Activated CD4-positive, alpha-beta T cell treated with anti-CD3 and anti-CD28 coated beads, Interleukin-2, amount 10 ng/mL, durations not matched to agents 7 days and 5 days (primary cell): ENCODE results near the gene CFAP107. TPM values are rescaled to one million over a fixed set of nuclear protein-coding genes. Genes with fewer than 3 reads are reported as not detected.
"Not testable (repeated sequence)": the region's sequence is repeated elsewhere in the genome, so short reads cannot be mapped to it uniquely, and the experiment has no call there.

Experiments used
- CTCF ChIA-PET: fragments of 350-600 bp; sonication (Branson Sonifier 250); formaldehyde crosslinking; loops from one replicate; lab custom pipeline; 2021; ENCODE audit warnings: antibody characterized with exemption; lab: Charles Lee
- POLR2A ChIA-PET: fragments of 350-600 bp; sonication (Branson Sonifier 250); formaldehyde crosslinking; loops from one replicate; lab custom pipeline; 2021; ENCODE audit warnings: antibody characterized with exemption; lab: Charles Lee
- DNase-seq: peaks from one replicate; pipeline ENCODE4 v3.0.0-alpha.2; 2020
- H3K27ac Mint-ChIP-seq: one replicate; pipeline ENCODE4 v1.8.0; 2021; ENCODE audit warnings: mild to moderate bottlenecking, moderate library complexity, mixed read lengths
- H3K27me3 Mint-ChIP-seq: one replicate; pipeline ENCODE4 v1.8.0; 2021; ENCODE audit warnings: mixed read lengths
- H3K36me3 Mint-ChIP-seq: one replicate; pipeline ENCODE4 v1.8.0; 2021; ENCODE audit warnings: low read depth, mixed read lengths
- H3K4me1 Mint-ChIP-seq: one replicate; pipeline ENCODE4 v1.8.0; 2021; ENCODE audit warnings: mixed read lengths
- H3K4me3 Mint-ChIP-seq: one replicate; pipeline ENCODE4 v1.8.0; 2021; ENCODE audit warnings: mild to moderate bottlenecking, moderate library complexity, mixed read lengths
- H3K9me3 Mint-ChIP-seq: one replicate; pipeline ENCODE4 v1.8.0; 2021; ENCODE audit warnings: mixed read lengths
- total RNA-seq, 2 experiments: library from RNA; stranded (reverse); gene quantifications; one replicate each; pipeline ENCODE4 v1.2.3, GENCODE V29; 2021

The CFAP107 gene
- total RNA-seq, 2 experiments from 2014 or later: not detected

DNA sequence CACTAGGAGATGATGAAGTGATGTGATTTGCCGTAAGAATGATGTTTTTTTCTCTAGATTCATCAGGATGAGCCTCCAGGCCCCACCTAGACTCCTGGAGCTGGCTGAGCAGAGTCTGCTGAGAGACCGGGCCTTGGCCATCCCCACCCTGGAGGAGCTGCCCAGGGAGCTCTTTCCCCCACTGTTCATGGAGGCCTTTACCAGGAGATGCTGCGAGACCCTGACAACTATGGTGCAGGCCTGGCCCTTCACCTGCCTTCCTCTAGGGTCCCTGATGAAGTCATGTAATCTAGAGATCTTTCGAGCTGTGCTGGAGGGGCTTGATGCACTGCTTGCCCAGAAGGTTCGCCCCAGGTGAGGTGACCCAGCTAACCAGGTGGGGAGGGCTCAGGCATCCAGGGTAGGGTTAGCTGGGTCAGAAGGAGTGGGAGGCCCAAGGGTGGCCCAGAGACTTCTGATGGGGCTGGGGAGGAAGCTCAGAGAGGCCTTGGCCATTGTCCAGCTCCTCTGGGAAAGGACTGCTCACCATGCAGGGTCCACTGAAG is 28.9 kb downstream of the CFAP107 start:
- ChIA-PET CTCF (interaction anchor here (1.3 kb wide), 1 partner anchor 12 kb away, joined by 3 read pairs; no protein-coding TSS in a partner anchor), POLR2A (no interaction called here)
- H3K27me3 Mint-ChIP-seq: peaks cover 3% of the 10 kb centered on the region

DNA sequence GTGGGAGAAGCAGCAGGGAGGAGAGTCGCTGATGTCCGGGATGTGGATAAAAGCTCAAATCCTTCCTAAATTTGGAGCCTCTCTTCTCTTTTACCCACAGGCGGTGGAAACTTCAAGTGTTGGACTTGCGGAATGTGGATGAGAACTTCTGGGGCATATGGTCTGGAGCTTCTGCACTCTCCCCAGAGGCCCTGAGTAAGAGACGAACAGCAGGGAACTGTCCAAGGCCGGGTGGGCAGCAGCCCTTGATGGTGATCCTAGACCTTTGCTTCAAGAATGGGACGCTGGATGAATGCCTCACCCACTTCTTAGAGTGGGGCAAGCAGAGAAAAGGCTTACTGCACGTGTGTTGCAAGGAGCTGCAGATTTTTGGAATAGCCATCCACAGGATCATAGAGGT is 29.4 kb downstream of the CFAP107 start:
- CTCF ChIA-PET: interaction anchor here (1.3 kb wide), 1 partner anchor 12 kb away, joined by 3 read pairs; no protein-coding TSS in a partner anchor
- no peaks in the 10 kb centered on the region for H3K9me3 Mint-ChIP-seq

More for the DNA sequence above, 28.9 kb downstream of the CFAP107 start:
- Mint-ChIP-seq H3K9me3 (no peaks in the 10 kb centered on the region), H3K27ac (no peak overlapping the region), H3K4me3 (no peak overlapping the region), H3K4me1 (no peaks in the 10 kb centered on the region), H3K36me3 (no peaks in the 10 kb centered on the region)
- DNase-seq: no peak

DNA sequence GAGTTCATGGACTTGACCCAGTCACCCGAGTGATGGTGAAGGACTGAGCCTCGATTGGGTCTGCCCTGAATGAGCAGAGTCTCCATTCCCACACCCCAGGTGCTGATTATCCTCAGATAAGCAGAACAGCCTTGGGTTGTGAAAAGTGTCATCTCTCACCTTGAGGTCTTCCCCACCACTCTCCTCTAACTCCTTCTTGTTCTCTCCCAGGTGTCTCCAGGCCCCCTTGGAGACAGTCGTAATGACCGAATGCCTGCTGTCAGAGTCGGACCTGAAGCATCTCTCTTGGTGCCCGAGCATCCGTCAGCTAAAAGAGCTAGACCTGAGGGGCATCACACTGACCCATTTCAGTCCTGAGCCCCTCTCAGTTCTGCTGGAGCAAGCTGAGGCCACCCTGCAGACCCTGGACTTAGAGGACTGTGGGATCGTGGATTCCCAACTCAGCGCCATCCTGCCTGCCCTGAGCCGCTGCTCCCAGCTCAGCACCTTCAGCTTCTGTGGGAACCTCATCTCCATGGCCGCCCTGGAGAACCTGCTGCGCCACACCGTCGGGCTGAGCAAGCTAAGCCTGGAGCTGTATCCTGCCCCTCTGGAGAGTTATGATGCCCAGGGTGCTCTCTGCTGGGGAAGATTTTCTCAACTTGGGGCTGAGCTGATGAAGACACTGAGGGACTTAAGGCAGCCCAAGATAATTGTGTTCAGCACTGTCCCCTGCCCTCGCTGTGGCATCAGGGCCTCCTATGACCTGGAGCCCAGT is 31.0 kb downstream of the CFAP107 start:
- POLR2A ChIA-PET: no interaction called here
- no peak overlapping the region for H3K27ac Mint-ChIP-seq

More for the DNA sequence above, 29.4 kb downstream of the CFAP107 start:
- no peak for DNase-seq
- Mint-ChIP-seq H3K27ac (no peak overlapping the region), H3K4me3 (no peak overlapping the region), H3K27me3 (peaks cover 3% of the 10 kb centered on the region), H3K36me3 (no peaks in the 10 kb centered on the region), H3K4me1 (no peaks in the 10 kb centered on the region)
- POLR2A ChIA-PET: no interaction called here

DNA sequence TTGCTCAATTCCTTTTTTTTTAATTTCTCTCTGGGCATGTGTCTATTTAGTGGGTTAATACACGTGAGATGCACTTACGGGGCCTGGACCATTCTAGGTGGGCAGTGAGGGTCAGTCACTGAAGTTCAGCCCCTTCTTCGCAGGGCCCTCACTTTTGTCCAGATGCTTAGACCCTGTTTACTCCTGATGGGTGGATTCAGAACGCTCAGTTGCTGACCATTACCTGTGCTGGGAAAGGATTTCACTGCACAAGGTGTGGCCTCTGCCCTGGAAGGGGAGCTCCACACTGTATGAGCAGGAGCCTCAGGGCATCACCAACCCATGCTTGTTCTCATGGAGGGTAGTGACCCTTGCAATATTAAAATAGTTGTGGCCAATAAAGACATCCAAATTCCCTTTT is 32.1 kb downstream of the CFAP107 start:
- Mint-ChIP-seq H3K27me3 (no peaks in the 10 kb centered on the region), H3K36me3 (no peaks in the 10 kb centered on the region), H3K4me1 (no peaks in the 10 kb centered on the region), H3K27ac (no peak overlapping the region), H3K4me3 (no peak overlapping the region), H3K9me3 (no peaks in the 10 kb centered on the region)
- ChIA-PET POLR2A (no interaction called here), CTCF (no interaction called here)
- DNase-seq: no peak

More for the DNA sequence above, 31.0 kb downstream of the CFAP107 start:
- H3K4me1 Mint-ChIP-seq: no peaks in the 10 kb centered on the region
- H3K27me3 Mint-ChIP-seq: peaks cover 3% of the 10 kb centered on the region
- CTCF ChIA-PET: no interaction called here
- no peaks in the 10 kb centered on the region for H3K9me3 Mint-ChIP-seq
- no peak overlapping the region for H3K4me3 Mint-ChIP-seq
- DNase-seq: no peak
- H3K36me3 Mint-ChIP-seq: no peaks in the 10 kb centered on the region

DNA sequence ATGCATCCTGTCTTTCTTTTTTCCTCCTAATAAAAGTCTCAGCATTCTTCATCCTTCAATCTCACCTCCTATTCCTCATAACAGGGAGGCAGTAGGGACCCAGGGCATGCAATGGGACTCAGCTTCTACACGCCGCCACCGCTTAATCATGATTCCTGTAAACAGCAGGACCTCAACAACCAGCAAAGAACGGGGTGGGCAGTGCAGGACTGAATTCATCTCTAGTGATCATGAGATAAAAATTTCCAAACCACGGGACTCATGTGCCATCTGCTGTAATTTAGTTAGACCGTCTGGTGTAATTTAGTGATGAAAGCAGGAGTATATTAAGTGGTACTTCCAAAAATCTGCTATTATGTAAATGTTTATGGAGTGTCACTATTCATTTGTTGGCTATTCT is 32.9 kb downstream of the CFAP107 start:
- peaks cover 2% of the 10 kb centered on the region for H3K9me3 Mint-ChIP-seq
- H3K4me3 Mint-ChIP-seq: no peak overlapping the region
- no peak for DNase-seq
- POLR2A ChIA-PET: no interaction called here
- no peaks in the 10 kb centered on the region for H3K27me3 Mint-ChIP-seq
- no peaks in the 10 kb centered on the region for H3K36me3 Mint-ChIP-seq
- CTCF ChIA-PET: no interaction called here
- no peaks in the 10 kb centered on the region for H3K4me1 Mint-ChIP-seq
- H3K27ac Mint-ChIP-seq: no peak overlapping the region

DNA sequence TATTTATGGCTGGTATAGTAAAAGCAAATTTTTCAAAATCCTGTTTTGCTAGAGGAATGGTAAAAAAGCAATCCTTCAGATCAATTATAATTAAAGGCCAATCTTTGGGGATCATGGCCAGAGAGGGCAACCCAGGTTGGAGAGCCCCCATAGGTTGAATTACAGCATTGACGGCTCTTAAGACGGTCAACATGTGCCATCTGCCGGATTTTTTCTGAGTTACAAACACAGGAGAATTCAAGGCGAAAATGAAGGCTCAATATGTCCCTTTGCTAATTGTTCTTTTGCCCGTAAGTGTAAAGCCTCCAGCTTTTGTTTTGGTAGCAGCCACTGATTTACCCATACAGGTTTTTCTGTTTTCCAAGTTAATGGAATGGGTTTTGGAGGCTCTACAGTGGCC is 35.5 kb downstream of the CFAP107 start:
- DNase-seq, CTCF ChIA-PET, H3K27ac Mint-ChIP-seq, H3K4me3 Mint-ChIP-seq, H3K27me3 Mint-ChIP-seq, H3K36me3 Mint-ChIP-seq, POLR2A ChIA-PET, H3K4me1 Mint-ChIP-seq: not testable (repeated sequence)
- peaks cover 12% of the 10 kb centered on the region for H3K9me3 Mint-ChIP-seq

DNA sequence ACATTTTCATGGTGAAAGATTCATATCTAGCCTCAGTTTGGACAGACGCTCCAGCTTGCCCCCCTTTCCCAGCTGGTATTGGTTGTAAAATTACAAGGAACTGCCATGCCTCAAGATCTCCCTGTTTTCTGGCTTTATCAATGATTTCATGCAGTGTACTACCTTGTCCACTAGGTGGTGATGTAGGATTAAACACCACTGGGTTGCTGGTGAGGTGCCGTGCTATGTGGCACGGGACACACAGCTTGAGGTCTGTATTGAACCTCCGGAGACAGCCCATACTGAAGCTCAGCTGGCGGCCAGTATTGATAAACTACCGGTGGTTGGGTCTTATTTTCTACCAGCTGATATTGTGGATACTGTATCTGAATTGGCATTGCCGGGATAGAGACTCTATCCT is 37.8 kb downstream of the CFAP107 start:
- H3K27ac Mint-ChIP-seq, H3K36me3 Mint-ChIP-seq, H3K27me3 Mint-ChIP-seq, POLR2A ChIA-PET, H3K4me1 Mint-ChIP-seq, H3K4me3 Mint-ChIP-seq, CTCF ChIA-PET: not testable (repeated sequence)
- peaks cover 12% of the 10 kb centered on the region for H3K9me3 Mint-ChIP-seq
- peak; percentile 13 for DNase-seq

DNA sequence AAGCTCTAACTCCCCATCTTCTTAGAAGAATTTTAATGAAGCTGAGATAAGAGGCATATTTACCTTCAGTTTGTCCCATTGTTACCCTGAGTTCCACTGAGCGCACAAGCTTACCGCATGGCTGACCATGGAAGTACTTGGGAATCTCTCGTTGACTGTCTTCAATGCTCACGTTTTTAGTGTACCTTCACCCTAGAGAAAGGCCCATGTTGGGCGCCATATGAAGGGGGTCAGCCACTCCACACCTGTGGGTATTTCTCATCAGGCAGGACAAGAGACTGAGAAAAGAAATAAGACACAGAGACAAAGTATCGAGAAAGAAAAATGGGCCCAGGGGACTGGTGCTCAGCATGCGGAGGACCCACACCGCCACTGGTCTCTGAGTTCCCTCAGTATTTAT is 38.7 kb downstream of the CFAP107 start:
- peaks cover 12% of the 10 kb centered on the region for H3K9me3 Mint-ChIP-seq
- H3K4me3 Mint-ChIP-seq, POLR2A ChIA-PET, H3K36me3 Mint-ChIP-seq, H3K4me1 Mint-ChIP-seq, H3K27ac Mint-ChIP-seq, DNase-seq, CTCF ChIA-PET, H3K27me3 Mint-ChIP-seq: not testable (repeated sequence)

DNA sequence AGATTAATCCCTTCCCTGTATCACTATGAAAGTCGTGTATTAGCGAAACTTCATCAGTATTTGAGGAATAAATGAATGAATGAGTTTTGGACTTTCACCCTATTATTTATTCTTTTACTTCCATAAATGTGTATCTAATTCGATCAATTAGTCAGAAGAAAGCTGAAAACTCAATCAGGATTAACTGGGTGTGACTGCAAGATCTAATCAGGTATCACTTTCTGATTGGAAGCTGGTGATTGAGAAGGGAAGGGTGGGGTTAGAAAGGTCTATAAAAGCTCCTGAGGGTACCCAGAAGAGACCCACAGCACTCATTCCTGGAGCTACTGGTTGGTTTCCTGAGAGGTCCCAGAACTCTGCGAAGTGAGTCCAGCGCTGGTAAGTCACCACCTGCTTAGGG is 45.1 kb downstream of the CFAP107 start, which contains the start of gene PRAMEF1:
Gene PRAMEF1, plus strand, starts transcription at position 301 of the 400 bp plus-strand sequence. CDS start 1,831 bp downstream, outside the sequence.
- H3K36me3 Mint-ChIP-seq, H3K4me1 Mint-ChIP-seq, H3K4me3 Mint-ChIP-seq, H3K27ac Mint-ChIP-seq, H3K27me3 Mint-ChIP-seq, H3K9me3 Mint-ChIP-seq, CTCF ChIA-PET, DNase-seq, POLR2A ChIA-PET: not testable (repeated sequence)

DNA sequence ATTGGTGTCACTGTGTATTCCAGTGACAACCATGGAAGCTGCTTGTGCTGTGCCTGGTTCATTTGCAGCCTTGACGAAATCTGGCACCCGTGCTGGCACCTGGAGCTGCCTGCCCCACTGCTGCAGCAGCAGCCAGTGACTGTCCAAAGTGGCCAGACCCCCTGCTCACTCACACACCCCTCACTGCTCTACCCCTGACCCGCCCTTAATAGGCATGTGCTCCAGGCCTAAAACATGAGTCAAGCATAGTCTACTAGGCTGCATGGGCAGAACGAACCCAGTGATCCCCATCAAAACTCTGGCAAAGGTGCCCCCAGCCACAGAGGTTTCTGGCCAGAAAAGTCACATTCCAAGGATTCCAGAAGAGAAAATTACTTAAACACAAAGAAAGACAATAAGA is 52.9 kb downstream of the CFAP107 start:
- CTCF ChIA-PET: no interaction called here
- Mint-ChIP-seq H3K27me3 (peaks cover 10% of the 10 kb centered on the region), H3K27ac (no peak overlapping the region), H3K4me1 (no peaks in the 10 kb centered on the region), H3K9me3 (peaks cover 2% of the 10 kb centered on the region), H3K36me3 (no peaks in the 10 kb centered on the region), H3K4me3 (no peak overlapping the region)
- POLR2A ChIA-PET: no interaction called here
- no peak for DNase-seq

DNA sequence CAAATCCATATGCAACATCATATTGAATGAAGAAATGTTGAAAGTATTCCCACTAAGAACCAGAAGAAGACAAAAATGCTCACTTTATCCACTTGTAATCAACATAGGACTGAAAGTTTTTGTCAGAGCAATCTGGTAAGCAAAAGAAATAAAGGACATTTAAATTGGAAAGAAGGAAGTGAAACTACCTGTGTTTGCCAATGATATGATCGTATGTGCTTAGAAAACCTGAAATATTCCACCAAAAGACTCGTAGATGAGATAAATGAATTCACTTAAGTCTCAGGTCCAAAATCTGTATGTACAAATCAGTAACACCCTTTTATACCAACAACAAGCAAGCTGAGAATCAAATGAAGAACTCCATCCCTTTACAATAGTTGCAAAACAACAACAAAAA is 53.7 kb downstream of the CFAP107 start:
- POLR2A ChIA-PET: no interaction called here
- DNase-seq: no peak

DNA sequence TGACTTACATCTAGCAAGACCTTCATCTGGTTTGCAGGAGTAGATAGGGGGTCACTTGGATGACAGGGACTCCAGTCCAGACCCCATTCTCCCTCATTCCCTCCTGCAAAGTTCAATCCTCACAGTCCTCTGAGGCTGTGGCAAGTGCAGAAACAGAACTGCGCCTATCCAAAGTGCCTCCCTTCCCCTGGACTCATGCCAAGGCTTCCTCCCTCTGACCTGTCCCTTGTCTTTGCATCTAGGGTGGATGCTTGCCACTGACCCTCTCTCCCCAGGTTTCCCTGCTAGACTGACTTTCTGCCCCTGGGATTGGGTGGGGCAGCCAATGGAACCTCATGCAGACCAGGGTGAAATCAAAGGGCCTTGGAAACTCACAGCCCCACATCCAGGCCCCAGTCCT is 63.9 kb downstream of the CFAP107 start:
- no peak overlapping the region for H3K4me3 Mint-ChIP-seq
- H3K27me3 Mint-ChIP-seq: peaks cover 10% of the 10 kb centered on the region
- ChIA-PET CTCF (no interaction called here), POLR2A (no interaction called here)
- no peak overlapping the region for H3K27ac Mint-ChIP-seq
- no peaks in the 10 kb centered on the region for H3K4me1 Mint-ChIP-seq
- no peak for DNase-seq
- H3K36me3 Mint-ChIP-seq: no peaks in the 10 kb centered on the region
- H3K9me3 Mint-ChIP-seq: peaks cover 4% of the 10 kb centered on the region

More for the DNA sequence above, 53.7 kb downstream of the CFAP107 start:
- Mint-ChIP-seq H3K4me1 (no peaks in the 10 kb centered on the region), H3K4me3 (no peak overlapping the region), H3K9me3 (peaks cover 3% of the 10 kb centered on the region), H3K36me3 (no peaks in the 10 kb centered on the region), H3K27me3 (peaks cover 11% of the 10 kb centered on the region), H3K27ac (no peak overlapping the region)
- CTCF ChIA-PET: no interaction called here

DNA sequence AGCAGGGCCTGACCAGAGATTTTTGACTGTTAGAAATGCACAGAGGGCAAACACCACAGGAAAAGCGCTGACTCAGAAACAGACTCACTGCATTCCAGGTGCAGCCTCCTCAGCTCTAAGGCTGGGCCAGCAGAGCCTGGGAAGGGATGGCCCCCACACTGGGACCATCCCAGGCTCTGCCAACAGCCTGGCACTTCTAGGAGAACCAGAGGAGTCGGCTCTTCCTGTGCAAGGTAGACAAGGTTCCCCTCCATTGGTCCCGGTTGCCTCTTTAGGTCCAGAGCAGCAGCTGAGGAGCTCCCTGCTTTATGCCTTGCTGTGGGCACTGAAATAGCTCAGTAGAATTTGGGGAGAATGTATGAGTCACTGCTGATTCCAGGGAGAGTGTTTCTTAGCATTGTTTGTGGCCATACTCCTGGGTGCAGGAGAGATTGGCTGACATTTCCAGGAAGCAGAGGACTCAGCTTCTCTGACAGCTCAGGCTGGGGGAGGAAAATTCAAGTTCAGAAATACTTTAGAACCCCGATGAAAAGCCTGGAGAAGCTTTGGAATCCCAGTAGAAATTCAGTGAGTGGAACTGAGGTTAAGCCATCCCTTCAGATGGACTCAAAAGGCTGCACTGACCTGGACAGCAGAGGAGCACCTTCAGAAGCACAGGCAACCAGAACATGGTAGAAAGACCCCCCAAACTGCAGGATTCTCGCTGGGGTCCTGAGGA is 64.8 kb downstream of the CFAP107 start:
- CTCF ChIA-PET: no interaction called here
- no peaks in the 10 kb centered on the region for H3K4me1 Mint-ChIP-seq

More for the DNA sequence above, 64.8 kb downstream of the CFAP107 start:
- no peaks in the 10 kb centered on the region for H3K36me3 Mint-ChIP-seq
- H3K9me3 Mint-ChIP-seq: no peaks in the 10 kb centered on the region
- no peak for DNase-seq
- no peak overlapping the region for H3K4me3 Mint-ChIP-seq
- H3K27me3 Mint-ChIP-seq: peaks cover 9% of the 10 kb centered on the region
- no peak overlapping the region for H3K27ac Mint-ChIP-seq
- POLR2A ChIA-PET: no interaction called here
